Measurements from ENCODE around the gene CCDC40.

DNA sequence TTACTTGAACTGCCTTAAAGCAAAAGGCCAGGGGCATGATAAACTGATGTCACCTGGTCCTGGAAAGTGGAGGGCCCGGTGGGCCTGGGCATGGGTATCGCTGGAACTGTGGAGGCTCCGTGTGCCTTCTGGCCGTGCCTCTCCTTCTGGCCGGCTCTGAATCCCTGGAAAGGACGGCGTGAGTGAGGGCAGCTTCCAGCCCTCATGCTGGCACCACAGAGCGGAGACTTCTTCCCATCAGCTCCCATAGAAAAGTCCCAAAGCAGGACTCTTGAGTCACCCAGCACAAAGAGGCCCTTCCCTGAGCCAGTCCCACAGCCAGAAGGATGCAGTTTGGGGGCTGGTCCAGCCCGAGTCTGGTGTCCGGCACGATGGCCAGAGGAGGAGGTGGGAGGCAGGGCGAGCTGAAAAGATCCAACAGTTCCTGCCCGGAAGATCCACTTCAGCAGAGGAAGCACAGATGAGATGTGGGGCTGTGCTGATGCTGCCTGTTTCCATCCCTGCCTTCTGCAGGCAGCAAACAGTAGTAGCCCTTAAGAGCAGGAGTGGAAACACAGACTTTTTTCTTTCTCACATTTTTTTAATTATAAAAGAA lies 72.7 kb downstream of the CCDC40 start:
- TF ChIP-seq CTCF (IDR thresholded peaks at IDR 0.05 in 2 of 3, conservative IDR thresholded peaks at IDR 0.05 in 1 of 3; ENCODE audit: insufficient read depth in 2 of 3, low read depth in 1 of 3, low read length in 3 of 3) (no peak), KLF13 (tag; IDR thresholded peaks at IDR 0.05; ENCODE audit: borderline replicate concordance, low read depth) (no peak), POLR2AphosphoS2 (IDR thresholded peaks at IDR 0.05; ENCODE audit: low read length) (no peak), BRCA1 (IDR thresholded peaks at IDR 0.05) (no peak), BRCA1 (CRISPR knock-in tag; IDR thresholded peaks at IDR 0.05) (no peak), E2F4 (CRISPR knock-in tag; IDR thresholded peaks at IDR 0.05; ENCODE audit: low read depth) (no peak), TCF7 (IDR thresholded peaks at IDR 0.05; ENCODE audit: borderline replicate concordance) (no peak), ZNF23 (CRISPR knock-in tag; IDR thresholded peaks at IDR 0.05) (no peak), SREBF2 (CRISPR knock-in tag; IDR thresholded peaks at IDR 0.05) (no peak), TAF1 (IDR thresholded peaks at IDR 0.05; ENCODE audit: control insufficient read depth, extremely low read depth, insufficient read depth, low read length, severe bottlenecking) (no peak)

Data from K562 (cell line).